Ecto neural progenitor cell (in vitro differentiated cells): ENCODE results near the gene GRB2.
"Not testable (repeated sequence)": the region's sequence is repeated elsewhere in the genome, so short reads cannot be mapped to it uniquely, and the experiment has no call there.

Source experiments
- DNase-seq: peaks from one replicate; pipeline ENCODE4 v3.0.0-alpha.2; 2018; ENCODE audit warnings: low spot score

Gene GRB2

DNA sequence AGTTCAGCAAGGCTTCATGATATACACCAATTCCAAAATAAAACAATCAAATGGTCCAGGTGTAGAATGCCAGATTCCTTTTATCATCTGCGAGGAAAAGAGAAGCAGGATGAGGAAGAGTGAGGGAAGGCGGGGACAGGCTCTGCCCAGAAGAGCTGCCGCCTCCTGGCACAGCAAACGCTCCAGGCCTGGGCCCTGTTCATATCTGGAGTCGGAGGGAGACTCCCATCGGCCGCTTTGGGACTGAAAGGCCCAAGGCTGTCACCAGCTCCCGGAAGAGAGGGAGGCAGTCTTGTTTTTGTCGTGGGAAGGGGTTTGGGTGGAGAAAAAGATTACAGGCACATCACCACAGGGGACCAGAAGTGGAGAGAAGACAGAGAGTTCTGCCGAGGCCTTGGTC lies 87.3 kb downstream of the GRB2 start:
- DNase-seq = no peak

DNA sequence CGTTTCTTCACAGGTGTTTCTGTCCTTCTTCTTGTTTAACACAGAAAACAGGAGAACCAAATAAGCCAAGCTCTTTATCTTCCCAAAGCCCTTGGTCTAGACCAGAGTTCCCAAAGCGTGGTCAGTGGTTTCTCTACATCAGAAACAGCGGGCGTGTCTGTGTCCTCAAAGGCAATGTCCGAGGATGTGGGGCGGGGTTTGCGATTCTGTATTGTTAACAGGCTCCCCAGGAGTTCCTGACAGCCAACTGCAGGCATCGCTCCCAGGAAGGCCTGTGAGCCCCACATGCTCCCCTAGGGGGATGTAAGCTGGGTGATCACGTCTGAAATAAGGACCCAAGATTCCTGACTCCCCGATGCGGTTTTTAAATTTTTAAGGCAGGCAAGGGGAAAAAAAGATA lies 87.8 kb downstream of the GRB2 start:
- no peak for DNase-seq

DNA sequence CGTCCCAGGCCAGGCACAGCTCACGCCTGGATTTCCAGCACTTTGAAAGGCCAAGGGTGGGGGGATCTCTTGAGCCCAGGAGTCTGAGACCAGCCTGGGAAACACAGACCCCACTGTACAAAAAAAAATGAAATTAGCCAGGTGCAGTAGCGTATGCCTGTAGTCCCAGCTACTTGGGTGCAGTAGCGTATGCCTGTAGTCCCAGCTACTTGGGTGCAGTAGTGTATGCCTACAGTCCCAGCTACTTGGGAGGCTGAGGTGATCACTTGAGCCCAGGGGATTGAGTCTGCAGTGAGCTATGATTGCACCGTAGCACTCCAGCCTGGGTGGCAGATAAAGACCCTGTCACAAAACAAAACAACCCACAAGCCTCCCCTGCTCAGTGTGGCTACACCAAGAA lies 89.2 kb downstream of the GRB2 start:
- DNase-seq = no peak

DNA sequence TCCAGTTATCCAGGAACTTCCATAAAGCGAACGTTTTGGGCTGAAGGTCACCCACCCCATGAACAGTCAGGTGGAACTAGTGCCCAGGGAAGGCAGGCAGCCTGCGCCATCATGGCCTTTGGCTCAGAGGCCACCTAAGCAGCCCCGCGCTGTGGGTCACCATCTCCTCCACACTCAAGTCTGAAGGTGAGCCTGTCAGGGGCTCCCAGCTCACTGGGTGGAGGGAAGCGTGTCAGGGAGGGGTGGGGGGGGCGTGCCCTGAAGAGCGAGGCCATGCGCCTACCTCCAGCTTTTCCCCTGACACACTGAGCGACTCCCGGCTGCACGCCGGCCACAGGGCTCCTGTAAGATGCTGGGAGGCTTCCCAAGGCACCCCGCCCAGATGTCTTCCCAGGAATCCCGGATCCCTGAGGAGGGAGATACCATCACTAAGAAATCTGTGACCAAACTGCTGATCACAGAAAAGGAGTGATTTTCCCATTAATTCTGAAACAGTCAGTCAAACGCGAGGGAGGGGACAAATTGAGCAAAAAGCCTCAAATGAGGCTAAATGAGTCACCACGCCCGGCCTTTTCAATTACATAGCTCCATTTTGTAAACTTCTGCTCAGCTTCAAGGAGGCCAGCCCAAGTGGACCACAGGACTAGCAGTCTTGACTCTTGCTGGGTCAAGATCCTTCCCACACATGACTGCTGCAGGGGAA lies 89.8 kb downstream of the GRB2 start:
- DNase-seq = no peak

DNA sequence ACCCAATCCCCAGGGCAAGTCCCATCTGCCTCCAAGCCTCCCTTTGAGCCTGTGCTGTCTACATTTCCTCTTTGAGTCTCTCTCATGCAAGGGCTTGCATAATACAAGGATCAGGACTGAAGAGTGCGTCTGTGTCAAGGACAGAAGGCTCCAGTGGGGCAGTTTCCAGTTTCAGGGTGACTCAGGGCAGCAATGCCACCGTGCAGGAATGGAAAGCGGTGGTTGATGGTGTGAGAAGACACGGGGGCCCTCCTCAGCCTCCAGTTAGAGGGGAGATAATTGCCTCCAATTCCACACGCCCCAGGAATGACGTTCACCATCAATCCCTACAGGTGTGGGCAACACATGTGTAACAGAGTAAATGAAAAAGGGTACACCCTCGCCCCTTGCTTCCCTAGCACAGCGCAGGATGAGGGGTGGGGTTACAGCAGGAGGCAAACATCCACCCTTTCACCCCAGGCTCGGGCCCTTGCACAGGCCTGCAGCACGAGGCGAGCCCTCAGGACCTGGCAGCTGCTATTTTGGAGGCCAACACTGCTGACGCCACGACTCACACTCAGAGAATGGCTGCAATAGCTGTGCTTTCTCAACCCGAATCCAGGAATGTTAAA lies 91.4 kb downstream of the GRB2 start:
- no peak for DNase-seq

DNA sequence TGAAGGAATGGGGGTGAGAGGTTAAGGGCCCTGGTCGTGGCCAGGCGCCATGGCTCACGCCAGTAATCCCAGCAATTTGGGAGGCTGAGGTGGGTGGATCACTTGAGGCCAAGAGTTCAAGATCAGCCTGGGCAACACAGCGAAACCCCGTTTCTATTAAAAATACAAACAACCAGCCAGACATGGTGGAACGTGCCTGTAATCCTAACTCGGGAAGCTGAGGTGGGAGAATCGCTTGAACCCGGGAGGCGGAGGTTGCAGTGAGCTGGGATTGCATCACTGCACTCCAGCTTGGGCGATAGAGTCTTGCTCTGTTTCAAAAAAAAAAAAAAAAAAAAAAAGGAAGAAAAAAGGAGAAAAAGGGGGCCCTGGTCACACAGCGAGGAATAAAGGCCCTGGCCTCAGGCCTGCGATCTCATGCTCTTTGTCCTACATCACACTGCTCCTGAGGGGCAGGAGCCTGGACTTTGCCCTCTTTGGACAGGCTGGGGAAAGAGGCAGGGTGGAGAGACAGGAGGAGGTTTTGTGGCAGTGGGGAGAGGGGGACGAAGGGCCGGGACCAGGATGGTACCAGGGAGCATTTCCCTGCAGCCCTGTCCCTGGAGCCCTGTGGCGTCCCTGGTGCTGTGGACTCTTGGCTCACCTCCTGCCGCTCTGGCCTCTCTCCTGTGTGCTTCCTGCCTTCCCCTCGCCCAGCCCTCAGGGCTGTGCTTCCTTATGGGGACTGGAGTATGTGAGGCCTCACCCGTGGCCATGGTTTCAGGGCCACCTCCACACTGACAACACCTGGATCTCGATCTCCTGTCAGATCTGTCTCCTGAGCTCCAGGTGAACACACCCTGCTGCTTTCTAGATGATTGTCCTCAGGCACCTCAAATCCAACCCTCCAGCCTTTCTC lies 96.5 kb downstream of the GRB2 start:
- no peak for DNase-seq

DNA sequence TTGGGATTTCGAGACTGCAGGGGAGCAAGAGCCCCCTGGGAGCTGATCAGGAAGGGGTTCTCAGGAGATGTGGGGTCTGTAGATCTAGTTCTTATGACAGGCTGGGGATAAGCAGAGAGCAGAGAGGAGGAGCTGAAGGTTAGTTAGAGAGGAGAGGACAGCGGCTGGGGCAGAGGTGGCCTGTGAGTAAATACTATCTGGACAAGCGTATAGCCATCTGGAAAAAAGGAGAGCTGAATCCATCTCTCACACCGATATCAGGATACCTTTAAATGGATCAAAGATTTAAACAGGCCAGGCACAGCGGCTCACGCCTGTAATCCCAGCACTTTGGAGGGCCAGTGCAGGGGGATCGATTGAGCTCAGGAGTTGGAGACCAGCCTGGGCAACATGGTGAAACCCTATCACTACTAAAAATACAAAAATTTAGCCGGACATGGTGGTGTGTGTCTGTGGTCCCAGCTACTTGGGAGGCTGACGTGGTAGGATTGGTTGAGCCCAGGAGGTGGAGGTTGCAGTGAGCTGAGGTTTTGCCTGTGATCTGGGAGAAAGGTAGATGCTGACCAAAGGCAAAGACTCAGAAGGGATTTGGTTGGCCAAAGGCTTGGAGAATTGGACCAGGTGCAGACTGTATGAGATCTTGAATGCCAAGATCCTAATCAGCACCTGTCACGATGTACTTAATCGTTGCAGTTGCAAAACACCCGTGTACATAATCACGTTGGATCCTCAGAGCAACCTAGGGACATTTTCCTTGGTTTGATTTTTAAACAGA lies 97.3 kb downstream of the GRB2 start:
- no peak for DNase-seq

DNA sequence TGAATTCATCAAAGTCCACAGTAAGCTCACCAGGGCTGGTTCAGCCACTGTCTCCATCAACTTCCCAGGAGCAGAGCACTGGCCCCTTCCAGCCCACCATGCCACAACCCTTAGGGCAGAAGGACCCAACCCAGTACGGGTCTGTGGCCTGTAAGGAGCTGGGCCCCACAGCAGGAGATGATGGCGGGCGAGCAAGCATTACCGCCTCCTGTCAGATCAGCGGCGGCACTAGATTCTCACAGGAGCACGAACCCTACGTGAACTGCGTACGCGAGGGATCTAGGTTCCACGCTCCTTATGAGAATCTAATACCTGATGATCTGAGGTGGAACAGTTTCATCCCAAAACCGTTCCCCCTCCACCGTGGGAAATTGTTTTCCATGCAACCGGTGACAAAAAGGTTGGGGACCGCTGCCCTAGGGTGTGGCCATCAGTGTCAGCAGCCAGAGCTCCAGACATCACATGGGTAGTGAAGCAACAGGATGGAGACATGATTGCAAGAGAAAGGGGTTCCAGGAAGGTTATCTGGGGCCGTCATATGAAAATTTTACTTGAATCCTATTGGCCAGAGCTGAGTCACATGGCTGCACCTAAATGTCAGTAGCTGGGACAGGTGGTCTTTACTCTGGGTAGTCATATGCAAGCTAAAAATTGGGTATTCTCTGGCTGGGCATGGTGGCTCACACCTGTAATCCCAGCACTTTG lies 103.8 kb downstream of the GRB2 start:
- no peak for DNase-seq

DNA sequence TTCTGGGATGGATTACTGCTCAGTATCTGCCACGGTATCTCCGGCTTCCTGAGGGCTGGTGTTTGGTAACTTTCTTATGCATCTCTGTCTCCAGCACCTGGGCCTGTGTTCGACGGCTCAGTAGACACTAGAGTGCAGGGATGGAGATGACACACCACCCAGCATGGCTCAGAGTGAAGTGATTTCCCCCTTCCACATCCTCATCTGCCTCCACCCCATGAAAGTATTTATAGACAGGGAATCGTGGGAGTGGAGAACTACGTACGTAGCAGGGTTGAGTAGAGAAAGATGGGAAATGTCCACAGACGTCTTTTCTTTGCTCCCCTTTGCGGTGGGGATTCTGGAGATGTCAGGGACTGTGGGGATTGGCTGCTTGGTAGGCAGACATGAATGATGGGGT lies 104.4 kb downstream of the GRB2 start:
- no peak for DNase-seq

DNA sequence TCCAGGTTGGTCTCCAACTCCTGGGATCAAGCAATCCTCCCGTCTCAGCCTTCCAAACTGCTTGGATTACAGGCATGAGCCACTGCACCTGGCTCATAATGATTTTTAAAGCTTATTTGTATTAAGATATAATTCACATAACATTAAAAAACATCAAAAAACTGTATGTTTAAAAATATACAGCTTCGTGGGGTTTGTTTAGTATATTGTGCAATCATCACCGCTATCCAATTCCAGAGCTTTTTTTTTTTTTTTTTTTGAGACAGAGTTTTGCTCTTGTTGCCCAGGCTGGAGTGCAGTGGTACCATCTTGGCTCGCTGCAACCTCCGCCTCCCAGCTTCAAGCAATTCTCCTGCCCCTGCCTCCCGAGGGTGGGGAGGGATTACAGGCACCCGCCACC lies 105.2 kb downstream of the GRB2 start:
- DNase-seq = no peak

DNA sequence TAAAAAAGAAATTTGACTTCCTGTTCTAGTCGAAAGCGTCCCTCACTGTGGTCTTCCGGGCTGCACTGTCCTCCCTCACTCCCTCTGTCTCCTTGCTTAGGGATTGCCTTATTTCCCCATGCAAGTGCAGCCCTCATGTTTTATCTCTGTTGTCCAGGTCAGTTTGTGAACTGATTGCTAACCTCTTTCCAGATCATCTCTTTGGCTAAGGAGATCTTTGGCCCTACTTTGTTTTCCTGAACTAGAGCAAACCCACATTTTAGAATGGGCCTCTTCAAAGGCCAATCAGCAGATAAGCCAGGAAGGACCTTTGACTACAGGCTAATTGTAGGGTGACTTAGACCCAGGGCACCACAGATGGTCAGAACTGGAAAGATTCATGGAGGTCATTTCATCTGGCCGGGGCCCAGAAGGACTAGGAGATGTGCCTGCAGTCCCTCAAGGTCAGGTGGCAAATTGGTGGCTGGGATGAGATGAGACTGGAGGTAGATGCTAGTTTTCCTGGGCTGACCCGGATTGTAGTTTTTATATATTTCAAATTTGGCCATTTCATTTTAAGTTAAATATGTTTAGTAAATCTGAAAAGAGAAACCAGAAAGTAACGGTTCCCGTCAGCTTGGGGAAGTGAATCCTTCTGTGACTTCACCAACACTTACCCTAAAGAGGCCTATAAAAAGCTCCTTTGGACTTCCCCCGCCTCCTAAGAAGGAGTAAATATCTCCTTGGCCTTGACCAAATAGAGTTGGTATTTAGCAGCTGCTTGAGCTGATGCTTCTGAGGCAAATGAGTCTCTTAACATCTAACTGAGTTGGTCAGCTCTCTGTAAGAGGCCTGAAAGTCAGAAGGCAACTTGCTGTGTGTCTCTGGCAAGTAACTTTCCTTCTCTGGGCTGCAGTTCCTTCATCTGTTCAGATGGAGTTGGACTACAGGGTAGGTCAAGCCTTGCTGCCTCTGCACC lies 110.0 kb downstream of the GRB2 start:
- DNase-seq = no peak

DNA sequence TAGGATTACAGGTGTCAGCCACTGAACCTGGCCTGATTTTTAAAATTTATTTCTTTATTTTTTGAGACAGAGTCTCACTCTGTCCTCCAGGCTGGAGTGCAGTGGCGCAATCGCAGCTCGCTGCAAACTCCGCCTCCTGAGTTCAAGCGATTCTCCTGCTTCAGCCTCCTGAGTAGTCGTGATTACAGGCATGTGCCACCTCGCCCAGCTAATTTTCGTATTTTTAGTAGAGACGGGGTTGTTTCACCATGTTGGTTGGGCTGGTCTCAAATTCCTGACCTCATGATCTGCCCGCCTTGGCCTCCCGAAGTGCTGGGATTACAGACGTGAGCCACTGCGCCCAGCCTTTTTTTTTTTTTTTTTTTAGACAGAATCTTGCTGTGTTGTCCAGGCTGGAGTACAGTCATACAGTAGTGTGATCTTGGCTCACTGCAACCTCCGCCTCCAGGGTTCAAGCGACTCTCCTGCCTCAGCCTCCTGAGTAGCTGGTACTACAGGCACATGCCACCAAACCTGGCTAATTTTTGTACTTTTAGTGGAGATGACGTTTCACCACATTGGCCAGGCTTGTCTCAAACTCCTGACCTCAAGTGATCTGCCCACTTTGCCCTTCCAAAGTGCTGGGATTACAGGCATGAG lies 112.5 kb downstream of the GRB2 start:
- DNase-seq = not testable (repeated sequence)

DNA sequence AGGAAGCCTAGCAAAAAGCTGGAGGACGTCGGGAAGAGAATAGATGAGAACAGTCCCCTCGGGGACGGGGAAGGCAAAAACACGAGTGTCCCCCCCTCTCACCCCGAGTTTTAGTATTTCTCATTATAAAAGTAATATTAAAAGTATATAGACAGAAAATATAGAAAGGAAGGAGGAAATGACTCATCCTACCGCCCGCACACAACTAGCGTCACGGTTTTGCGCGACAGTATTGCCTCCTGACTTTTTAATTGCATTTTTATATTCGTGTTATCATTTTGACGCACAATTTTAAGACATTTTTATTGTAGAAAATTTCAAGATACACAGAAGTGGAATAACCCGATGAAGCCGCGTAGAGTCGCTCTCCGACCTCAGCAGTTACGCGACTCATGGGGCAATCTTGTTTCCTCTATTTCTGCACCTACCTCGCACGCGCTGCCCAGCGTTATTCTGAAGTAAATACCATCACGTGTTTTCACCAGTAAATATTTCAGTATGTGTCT lies 115.6 kb downstream of the GRB2 start:
- no peak for DNase-seq

DNA sequence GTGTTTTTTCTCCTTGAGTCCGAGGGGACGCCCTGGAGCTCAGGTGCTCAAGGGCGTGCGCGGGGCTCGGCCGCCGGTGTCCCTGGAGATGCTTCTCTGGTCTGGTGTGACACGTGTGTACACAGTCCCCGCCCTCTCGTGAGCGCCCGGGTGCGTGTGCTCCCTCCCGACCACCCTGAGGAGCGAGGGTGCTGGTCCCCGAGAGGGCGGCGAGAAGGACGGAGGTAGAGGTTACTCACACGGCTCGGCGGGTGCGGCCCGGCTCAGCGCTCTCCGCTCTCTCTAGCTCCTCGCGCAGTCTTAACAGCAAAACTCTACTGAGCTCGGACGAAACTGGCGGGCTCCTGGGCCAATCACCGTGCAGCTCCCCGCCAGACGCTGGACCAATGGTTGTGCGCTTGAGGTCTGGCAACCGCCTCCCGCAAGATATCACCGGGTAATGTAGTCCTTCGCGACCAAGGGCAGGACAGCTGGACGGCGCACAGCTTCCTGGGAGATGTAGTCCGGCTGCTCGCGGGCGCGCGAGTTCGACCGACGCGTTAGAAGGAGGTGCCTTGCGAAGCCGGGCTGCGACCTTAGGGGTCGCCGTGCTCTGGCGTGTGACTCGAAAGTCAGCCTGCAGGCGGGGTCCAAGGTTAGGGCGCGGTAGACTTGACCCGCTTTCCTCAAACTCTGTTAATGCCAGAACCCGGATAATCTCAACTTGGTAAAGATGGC lies 116.2 kb downstream of the GRB2 start, which contains the start of gene SLC25A19:
TSS of gene SLC25A19 (minus strand) at position 319 of the 717 bp plus-strand sequence. CDS start 2,669 bp downstream, outside the sequence.
- DNase-seq = peak; percentile 99

DNA sequence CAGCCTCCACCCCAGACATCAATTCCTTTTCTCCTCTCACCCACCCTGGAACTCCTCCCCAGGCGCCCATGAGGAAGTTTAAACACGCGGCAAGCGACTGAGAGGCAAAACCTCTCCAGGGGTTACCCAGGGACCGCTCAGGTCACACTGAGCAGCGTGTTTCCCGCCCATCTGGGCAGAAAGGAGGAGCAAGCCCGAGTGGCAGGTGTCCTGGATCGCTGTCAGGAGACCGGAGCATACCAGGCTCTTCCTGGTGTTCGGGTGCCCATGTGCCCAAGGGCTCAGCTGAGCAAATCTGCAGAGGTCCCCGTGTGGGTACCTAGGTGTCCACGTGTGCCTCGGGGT lies 116.7 kb downstream of the GRB2 start:
- DNase-seq = no peak

DNA sequence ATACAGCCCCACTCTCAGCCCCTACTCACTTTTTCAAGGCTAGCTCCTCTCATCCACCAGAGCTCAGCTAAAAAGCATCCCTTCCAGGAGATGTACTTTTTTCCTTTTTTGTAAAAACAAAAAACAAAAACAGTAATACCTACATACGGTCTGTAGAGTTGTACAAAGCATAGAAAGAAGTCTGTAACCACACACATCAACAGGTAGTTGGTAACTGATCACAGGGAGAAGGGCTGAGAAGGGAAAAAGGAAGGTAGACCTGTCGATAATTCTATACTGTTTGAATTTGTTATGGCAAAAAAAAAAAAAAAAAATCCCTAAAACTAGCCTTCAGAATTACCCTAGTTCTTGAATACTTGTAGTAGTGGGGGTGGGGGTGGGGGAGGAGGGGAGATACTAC lies 117.1 kb downstream of the GRB2 start:
- no peak for DNase-seq

DNA sequence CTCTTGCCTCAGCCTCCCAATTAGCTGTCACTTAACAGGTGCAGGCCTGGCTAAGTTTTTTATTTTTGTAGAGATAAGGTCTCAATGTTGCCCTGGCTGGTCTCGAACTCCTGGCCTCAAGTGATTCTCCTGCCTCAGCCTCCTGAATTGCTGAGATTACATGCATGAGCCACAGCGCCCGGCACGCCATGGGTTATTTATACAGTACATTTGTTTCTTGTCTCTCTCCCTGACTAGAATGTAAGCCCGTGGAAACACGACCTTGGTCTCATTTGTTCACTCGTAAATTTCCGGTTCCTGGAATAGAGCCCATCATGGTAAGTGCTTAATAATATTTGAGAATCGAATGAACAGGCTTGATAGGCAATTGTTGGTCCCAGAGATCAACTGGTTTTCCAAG lies 118.3 kb downstream of the GRB2 start:
- DNase-seq = no peak

DNA sequence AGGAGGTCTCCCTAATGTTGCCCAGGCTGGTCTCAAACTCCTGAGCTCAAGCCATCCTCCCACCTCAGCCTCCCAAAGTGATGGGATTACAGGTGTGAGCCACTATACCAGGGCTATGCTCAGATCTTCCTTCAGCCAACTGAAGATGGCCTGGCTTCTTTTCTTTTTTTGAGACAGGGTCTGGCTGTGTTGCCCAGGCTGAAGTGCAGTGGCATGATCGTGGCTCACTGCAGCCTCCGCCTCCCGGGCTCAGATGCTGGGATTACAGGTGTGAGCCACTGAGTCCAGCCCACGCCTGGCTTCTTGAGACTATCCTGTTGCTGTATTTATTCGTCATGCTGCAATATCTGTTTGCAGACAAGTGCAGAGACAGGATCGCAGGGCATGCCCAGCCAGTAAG lies 120.4 kb downstream of the GRB2 start:
- no peak for DNase-seq

DNA sequence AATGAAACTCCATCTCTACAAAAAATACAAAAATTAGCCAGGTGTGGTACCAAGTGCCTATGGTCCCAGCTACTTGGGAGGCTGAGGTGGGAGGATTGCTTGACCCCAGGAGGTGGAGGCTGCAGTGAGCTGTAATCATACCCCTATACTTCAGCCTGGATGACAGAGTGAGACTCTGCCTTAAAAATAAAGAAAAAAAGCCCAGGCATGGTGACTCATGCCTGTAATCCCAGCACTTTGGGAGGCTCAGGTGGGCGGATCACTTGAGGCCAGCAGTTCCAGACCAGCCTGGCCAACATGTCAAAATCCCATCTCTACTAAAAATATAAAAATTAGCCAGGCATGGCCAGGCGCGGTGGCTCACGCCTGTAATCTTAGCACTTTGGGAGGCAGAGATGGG lies 125.3 kb downstream of the GRB2 start:
- DNase-seq = not testable (repeated sequence)
